HepG2 (cell line): Measurements from ENCODE around the gene SMYD1. TPM values are rescaled to one million over a fixed set of nuclear protein-coding genes. Genes with fewer than 3 reads are reported as not detected.

Source experiments
- ATAC-seq: fragments of 200-7000 bp; cut with Tn5 transposase; 3 replicates; pipeline ENCODE4 v1.9.1; 2020; ENCODE audit warnings: mild to moderate bottlenecking, moderate library complexity
- BruUV-seq: library from RNA; stranded (reverse); fragments of 400-500 nt; replicated peaks from 2 replicates; lab custom pipeline; 2021; lab: Mats Ljungman, UMichigan
- CTCF ChIA-PET: fragments of 300-600 bp; formaldehyde crosslinking; extraction: SDS; loops from one replicate; lab custom pipeline; 2021; ENCODE audit warnings: low total read pairs, inconsistent platforms, low intra/inter-chr PET ratio; lab: Yijun Ruan, JAX
- POLR2A ChIA-PET: fragments of 350-600 bp; sonication (Branson Sonifier 250); formaldehyde crosslinking; loops from one replicate; lab custom pipeline; 2020; ENCODE audit warnings: antibody characterized with exemption, inconsistent platforms; lab: Yijun Ruan, JAX
- DNase-seq: peaks from one replicate; pipeline ENCODE4 v3.0.0-alpha.2; 2015; ENCODE audit warnings: low spot score
- FAIRE-seq: peaks from 3 replicates; lab custom pipeline; 2011; peaks lifted over from hg19 to GRCh38; lab: Jason Lieb, UNC
- H2AFZ ChIP-seq: one replicate; pipeline ENCODE4 v1.6.1; 2011; ENCODE audit warnings: low read length, inconsistent platforms
- H3K27ac ChIP-seq: fragments of 300-600 bp; 3 replicates; pipeline ENCODE4 v1.8.0; 2011; ENCODE audit warnings: mixed run types, mild to moderate bottlenecking, mixed read lengths, low read length, inconsistent platforms; ENCODE audit not compliant: insufficient read depth; ENCODE audit errors: extremely low read length
- H3K27me3 ChIP-seq, 2 experiments: fragments of 200-600 bp in 1 of 2; 2 replicates in 1 of 2; 3 replicates in 1 of 2; pipeline versions ENCODE4 v1.6.0 to v1.8.0; 2011; ENCODE audit warnings: low read length in 2 of 2, mild to moderate bottlenecking in 2 of 2, moderate library complexity in 2 of 2, inconsistent platforms in 1 of 2; ENCODE audit not compliant: insufficient read depth in 2 of 2, control insufficient read depth in 1 of 2
- H3K36me3 ChIP-seq, 2 experiments: fragments of 200-600 bp in 1 of 2; replicated peaks in 1 of 2; 2 replicates in 1 of 2; 3 replicates in 1 of 2; pipeline versions ENCODE4 v1.5.1 to v1.8.0; 2011; ENCODE audit warnings: low read length in 2 of 2, inconsistent platforms in 1 of 2; ENCODE audit not compliant: insufficient read depth in 2 of 2, control insufficient read depth in 1 of 2
- H3K4me1 ChIP-seq: 2 replicates; pipeline ENCODE4 v1.5.1; 2012; ENCODE audit warnings: low read length, inconsistent platforms; ENCODE audit not compliant: insufficient read depth
- H3K4me2 ChIP-seq: 2 replicates; pipeline ENCODE4 v1.6.0; 2011; ENCODE audit warnings: low read depth, low read length, inconsistent platforms
- H3K4me3 ChIP-seq, 3 experiments: fragments of 200-600 bp in 1 of 3; sonication (generic), shearing (Covaris generic) in 1 of 3; replicated peaks in 1 of 3; 2 replicates each; pipeline ENCODE4 v1.5.1; 2011 to 2016; ENCODE audit warnings: low read length in 3 of 3, inconsistent platforms in 2 of 3, low read depth in 2 of 3, mild to moderate bottlenecking in 2 of 3, control low read depth in 1 of 3, mixed read lengths in 1 of 3; ENCODE audit not compliant: insufficient read depth in 1 of 3
- H3K79me2 ChIP-seq: one replicate; pipeline ENCODE4 v1.6.1; 2011; ENCODE audit warnings: low read length, inconsistent platforms; ENCODE audit not compliant: insufficient read depth
- H3K9ac ChIP-seq: 2 replicates; pipeline ENCODE4 v1.6.0; 2011; ENCODE audit warnings: mild to moderate bottlenecking, low read depth, low read length, inconsistent platforms; ENCODE audit not compliant: insufficient read depth
- H3K9me3 ChIP-seq: 2 replicates; pipeline ENCODE4 v1.5.1; 2012; ENCODE audit warnings: mild to moderate bottlenecking, low read length
- H4K20me1 ChIP-seq: 2 replicates; pipeline ENCODE4 v1.6.0; 2011; ENCODE audit warnings: inconsistent platforms, mild to moderate bottlenecking, low read length, moderate library complexity; ENCODE audit not compliant: insufficient read depth
- BCL3 ChIP-seq: sonication (generic); formaldehyde crosslinking; IDR thresholded peaks from 2 replicates; pipeline ENCODE4 v1.5.1; 2020; ENCODE audit warnings: mild to moderate bottlenecking, missing genetic modification reagents, moderate library complexity
- FIP1L1 ChIP-seq: fragments of 200-400 bp; formaldehyde crosslinking; IDR thresholded peaks from 2 replicates; pipeline ENCODE4 v1.6.1; 2018; ENCODE audit warnings: low read depth, mild to moderate bottlenecking, low read length, moderate library complexity, borderline replicate concordance; ENCODE audit not compliant: insufficient read depth
- HNRNPK ChIP-seq: fragments of 200-400 bp; formaldehyde crosslinking; IDR thresholded peaks from 2 replicates; pipeline ENCODE4 v1.6.1; 2018; ENCODE audit warnings: low read length, low read depth, moderate library complexity, mild to moderate bottlenecking; ENCODE audit not compliant: poor library complexity, severe bottlenecking
- JUNB ChIP-seq: sonication (generic); formaldehyde crosslinking; IDR thresholded peaks from 2 replicates; pipeline ENCODE4 v1.8.0; 2022; ENCODE audit warnings: missing genetic modification reagents, mild to moderate bottlenecking, borderline replicate concordance
- KAT8 ChIP-seq: IDR thresholded peaks from 2 replicates; pipeline ENCODE4 v1.6.1; 2016; ENCODE audit warnings: missing genetic modification reagents, missing compliant biosample characterization
- MAZ ChIP-seq, 2 experiments: sonication (generic) in 1 of 2; formaldehyde crosslinking in 1 of 2; IDR thresholded peaks; 2 replicates each; pipeline versions ENCODE4 v1.5.0 to v1.6.1; 2012 to 2020; ENCODE audit warnings: low read depth in 2 of 2, mild to moderate bottlenecking in 2 of 2, borderline replicate concordance in 1 of 2, improper control_type of control experiment in 1 of 2, low read length in 1 of 2, missing genetic modification reagents in 1 of 2, moderate library complexity in 1 of 2
- PREB ChIP-seq: sonication (generic); formaldehyde crosslinking; IDR thresholded peaks from 2 replicates; pipeline ENCODE4 v1.4.0; 2020; ENCODE audit warnings: missing genetic modification reagents
- RBAK ChIP-seq: sonication (generic); formaldehyde crosslinking; IDR thresholded peaks from 2 replicates; pipeline ENCODE4 v1.5.1; 2020; ENCODE audit warnings: mild to moderate bottlenecking, missing genetic modification reagents
- U2AF2 ChIP-seq: fragments of 200-400 bp; formaldehyde crosslinking; IDR thresholded peaks from 2 replicates; pipeline ENCODE4 v1.6.1; 2017; ENCODE audit warnings: low read depth, mild to moderate bottlenecking, low read length
- XRCC5 ChIP-seq: fragments of 200-400 bp; formaldehyde crosslinking; optimal IDR thresholded peaks from 2 replicates; pipeline ENCODE3; 2017; ENCODE audit warnings: mild to moderate bottlenecking, low read length
- ZNF253 ChIP-seq: sonication (generic); formaldehyde crosslinking; IDR thresholded peaks from 2 replicates; pipeline ENCODE4 v1.8.0; 2022; ENCODE audit warnings: mild to moderate bottlenecking, missing genetic modification reagents, borderline replicate concordance
- ZNF761 ChIP-seq: sonication (generic); formaldehyde crosslinking; conservative IDR thresholded peaks from 2 replicates; pipeline ENCODE4 v1.4.0; 2020; ENCODE audit warnings: mild to moderate bottlenecking, missing genetic modification reagents
- WGBS: methylation state at CpG from one replicate; pipeline ENCODE4 v1.1.6; 2017; ENCODE audit warnings: low lambda C conversion rate; 5-methylcytosine and 5-hydroxymethylcytosine counted together
- in situ Hi-C: cut with HindIII; loops from 2 replicates; pipeline ENCODE4 v1.10.0; 2017; ENCODE audit warnings: low pct_unique_long_range_greater_than_20kb; ENCODE audit not compliant: extremely low pct_ligation_motif_present
- intact Hi-C: fragments of 100-400 bp; cut with micrococcal nuclease; formaldehyde crosslinking; loops from one replicate; pipeline ENCODE4 v1.10.0; 2022; ENCODE audit not compliant: unreplicated experiment
- polyA plus RNA-seq, 8 experiments: library from polyadenylated mRNA; depleted of rRNA in 3 of 8; stranded (reverse) in 7 of 8; unstranded in 1 of 8; fragments of >200 nt; fragmentation: Illumina TruSeq in 4 of 8; extraction: Trizol in 4 of 8; gene quantifications; 2 replicates each; pipeline versions ENCODE4 v1.2.1 to v1.2.3, GENCODE V29; 2011 to 2016; ENCODE audit warnings: low read depth in 4 of 8, missing spikeins in 1 of 8, mixed read lengths in 1 of 8; ENCODE audit not compliant: insufficient read depth in 1 of 8
- total RNA-seq, 5 experiments: library from RNA; depleted of rRNA; stranded (reverse); fragments of >200 nt; fragmentation: Illumina TruSeq; extraction: Trizol; gene quantifications; 2 replicates each; pipeline ENCODE4 v1.2.3, GENCODE V29; 2016; ENCODE audit warnings: low read depth in 1 of 5
- TF ChIP-seq, protein P1 (sequence below): fragments of 450-650 bp; IDR thresholded peaks from 2 replicates; pipeline ENCODE4 v1.6.1; 2017
- TF ChIP-seq, protein P2 (sequence below): IDR thresholded peaks from 2 replicates; pipeline ENCODE4 v1.6.1; 2016; ENCODE audit warnings: low read depth, control low read depth
- TF ChIP-seq, protein P3 (sequence below): sonication (generic); formaldehyde crosslinking; IDR thresholded peaks from 2 replicates; pipeline ENCODE4 v1.5.0; 2020; ENCODE audit warnings: missing genetic modification reagents

Gene SMYD1
- total and polyA plus RNA-seq, 2 of the 13 experiments (the other 11 are each of a cell fraction or from before 2014, with no cell fraction given), result not detected

GRCh38 chr2:88090446-88091283 lies 23.0 kb downstream of the SMYD1 start:
- no peak overlapping the region for H3K9ac ChIP-seq
- no peaks in the 10 kb centered on the region for H3K4me1 ChIP-seq
- CTCF ChIA-PET, result no interaction called here
- H3K36me3 ChIP-seq, result no peaks in the 10 kb centered on the region
- 40% methylated on average over 8 of the region's 8 CpGs for WGBS
- peaks cover 1 to 24% of the 10 kb centered on the region in 2 experiments; a peak in 2 of 5 replicates for H3K27me3 ChIP-seq
- H3K9me3 ChIP-seq, result no peaks in the 10 kb centered on the region
- no peak overlapping the region for H3K4me2 ChIP-seq
- H3K4me3 ChIP-seq, result no peak overlapping the region
- no TSS peak for BruUV-seq
- intact Hi-C loops, result no loop called here
- no peak overlapping the region for H2AFZ ChIP-seq
- in situ Hi-C loops, result no loop called here
- FAIRE-seq (no peak), DNase-seq (no peak)
- H3K27ac ChIP-seq, result no peak overlapping the region
- H3K79me2 ChIP-seq, result no peaks in the 10 kb centered on the region
- no peak for TF ChIP-seq RBAK
- no peak for TF ChIP-seq BCL3 (CRISPR knock-in tag)
- TF ChIP-seq FIP1L1, result no peak
- TF ChIP-seq, protein P1, sequence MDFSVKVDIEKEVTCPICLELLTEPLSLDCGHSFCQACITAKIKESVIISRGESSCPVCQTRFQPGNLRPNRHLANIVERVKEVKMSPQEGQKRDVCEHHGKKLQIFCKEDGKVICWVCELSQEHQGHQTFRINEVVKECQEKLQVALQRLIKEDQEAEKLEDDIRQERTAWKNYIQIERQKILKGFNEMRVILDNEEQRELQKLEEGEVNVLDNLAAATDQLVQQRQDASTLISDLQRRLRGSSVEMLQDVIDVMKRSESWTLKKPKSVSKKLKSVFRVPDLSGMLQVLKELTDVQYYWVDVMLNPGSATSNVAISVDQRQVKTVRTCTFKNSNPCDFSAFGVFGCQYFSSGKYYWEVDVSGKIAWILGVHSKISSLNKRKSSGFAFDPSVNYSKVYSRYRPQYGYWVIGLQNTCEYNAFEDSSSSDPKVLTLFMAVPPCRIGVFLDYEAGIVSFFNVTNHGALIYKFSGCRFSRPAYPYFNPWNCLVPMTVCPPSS, result no peak
- TF ChIP-seq HNRNPK, result no peak
- TF ChIP-seq, protein P2, sequence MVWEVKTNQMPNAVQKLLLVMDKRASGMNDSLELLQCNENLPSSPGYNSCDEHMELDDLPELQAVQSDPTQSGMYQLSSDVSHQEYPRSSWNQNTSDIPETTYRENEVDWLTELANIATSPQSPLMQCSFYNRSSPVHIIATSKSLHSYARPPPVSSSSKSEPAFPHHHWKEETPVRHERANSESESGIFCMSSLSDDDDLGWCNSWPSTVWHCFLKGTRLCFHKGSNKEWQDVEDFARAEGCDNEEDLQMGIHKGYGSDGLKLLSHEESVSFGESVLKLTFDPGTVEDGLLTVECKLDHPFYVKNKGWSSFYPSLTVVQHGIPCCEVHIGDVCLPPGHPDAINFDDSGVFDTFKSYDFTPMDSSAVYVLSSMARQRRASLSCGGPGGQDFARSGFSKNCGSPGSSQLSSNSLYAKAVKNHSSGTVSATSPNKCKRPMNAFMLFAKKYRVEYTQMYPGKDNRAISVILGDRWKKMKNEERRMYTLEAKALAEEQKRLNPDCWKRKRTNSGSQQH (CRISPR knock-in tag), result no peak
- no peak for TF ChIP-seq JUNB (CRISPR knock-in tag)
- no peak for TF ChIP-seq U2AF2
- TF ChIP-seq MAZ (IDR thresholded peaks at IDR 0.05; ENCODE audit: borderline replicate concordance, low read depth, low read length), result no peak
- TF ChIP-seq MAZ (CRISPR knock-in tag; IDR thresholded peaks at IDR 0.05; ENCODE audit: low read depth), result no peak
- TF ChIP-seq XRCC5, result no peak
- TF ChIP-seq, protein P3, sequence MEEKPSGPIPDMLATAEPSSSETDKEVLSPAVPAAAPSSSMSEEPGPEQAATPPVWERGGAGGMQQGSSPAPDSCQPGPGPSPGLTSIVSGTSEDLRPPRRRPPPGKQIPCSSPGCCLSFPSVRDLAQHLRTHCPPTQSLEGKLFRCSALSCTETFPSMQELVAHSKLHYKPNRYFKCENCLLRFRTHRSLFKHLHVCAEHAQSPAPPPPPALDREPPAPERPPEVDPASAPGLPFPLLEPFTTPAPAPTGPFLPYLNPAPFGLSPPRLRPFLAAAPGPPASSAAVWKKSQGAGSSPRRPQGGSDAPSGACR (CRISPR knock-in tag), result no peak
- no peak for TF ChIP-seq ZNF761 (CRISPR knock-in tag)
- no peak for TF ChIP-seq KAT8 (CRISPR knock-in tag)
- TF ChIP-seq PREB, result no peak
- TF ChIP-seq ZNF253 (CRISPR knock-in tag), result no peak
- TF ChIP-seq, all 625 proteins: peak for 0
- no peaks in the 10 kb centered on the region for H4K20me1 ChIP-seq
- ATAC-seq, result peak; percentile 41; the same call in 1 of the 3 replicates
- POLR2A ChIA-PET, result interaction anchor here (1.2 kb wide), 1 partner anchor 75 kb away, joined by 3 read pairs; the partner anchor contains the start of gene RNU2-63P
